ENCODE data around the gene CAMSAP1. TPM values are rescaled to one million over a fixed set of nuclear protein-coding genes. Genes with fewer than 3 reads are reported as not detected.
A peak's percentile ranks its signal among the peaks of the same experiment; 100 is the strongest.

The CAMSAP1 gene
- total and polyA plus RNA-seq, 9 of the 15 experiments (the other 6 are each of a cell fraction or from before 2014, with no cell fraction given), result 1.5 to 28.8 (median 14.3) TPM

- peak in 1 of 3 experiments; percentile 78; a peak in 2 of 6 replicates for TF ChIP-seq ZBTB11 (CRISPR knock-in tag; IDR thresholded peaks at IDR 0.05)
- TF ChIP-seq CREBBP (IDR thresholded peaks at IDR 0.05; ENCODE audit: low read depth, low read length), result no peak
- TF ChIP-seq DEAF1 (CRISPR knock-in tag; IDR thresholded peaks at IDR 0.05), result peak; percentile 26; the same call in 1 of the 2 replicates
- peak; percentile 17; the same call in 1 of the 2 replicates for TF ChIP-seq GABPA (tag; conservative IDR thresholded peaks at IDR 0.05; ENCODE audit: low read depth)
- TF ChIP-seq ZNF280A (IDR thresholded peaks at IDR 0.05; ENCODE audit: low read depth, partially characterized antibody), result no peak
- peak; percentile 64 for TF ChIP-seq POLR2A (conservative IDR thresholded peaks at IDR 0.05)
- TF ChIP-seq XRCC3 (IDR thresholded peaks at IDR 0.05), result no peak
- peak; percentile 94; the same call in 1 of the 2 replicates for TF ChIP-seq TARDBP (IDR thresholded peaks at IDR 0.05)
- peak; percentile 99 for TF ChIP-seq CTBP1 (IDR thresholded peaks at IDR 0.05; ENCODE audit: borderline replicate concordance)
- TF ChIP-seq MLX (CRISPR knock-in tag; conservative IDR thresholded peaks at IDR 0.05), result no peak
- TF ChIP-seq ZBTB2 (IDR thresholded peaks at IDR 0.05), result peak; percentile 72; the same call in 1 of the 2 replicates
- TF ChIP-seq SOX6 (IDR thresholded peaks at IDR 0.05), result peak; percentile 97
- 0 out of 2 replicates have a peak, but pooled peaks have one; percentile 76 for TF ChIP-seq ARID3B (CRISPR knock-in tag; IDR thresholded peaks at IDR 0.05; ENCODE audit: borderline replicate concordance)
- TF ChIP-seq NR4A1 (CRISPR knock-in tag; IDR thresholded peaks at IDR 0.05), result no peak
- TF ChIP-seq NR4A1 (tag; IDR thresholded peaks at IDR 0.05), result peak; percentile 73
- TF ChIP-seq HLTF (IDR thresholded peaks at IDR 0.05), result peak; percentile 81; the same call in 1 of the 2 replicates
- TF ChIP-seq MCM5 (IDR thresholded peaks at IDR 0.05; ENCODE audit: low read depth), result no peak
These were observed 44.7 kb upstream of the CAMSAP1 start (continued) for GRCh38 chr9:135951889-135952663.
